Measurements from ENCODE around the gene TRAPPC2L.

- no peak for TF ChIP-seq CTCF (IDR thresholded peaks at IDR 0.05)
- TF ChIP-seq ZFX (IDR thresholded peaks at IDR 0.05; ENCODE audit: borderline replicate concordance) = no peak
Observed at GRCh38 chr16:88891083-88891482, 34.2 kb downstream of the TRAPPC2L start.

All from 22Rv1 (cell line).